GM12873 (cell line): ENCODE results near the gene SLC25A47.

ENCODE experiments used
- CTCF ChIP-seq: IDR thresholded peaks from 2 replicates; pipeline ENCODE4 v1.5.1; 2012; ENCODE audit warnings: low read depth, mild to moderate bottlenecking, moderate library complexity, low read length, control low read depth; ENCODE audit not compliant: insufficient read depth; ENCODE audit errors: missing control alignments

The SLC25A47 gene

DNA sequence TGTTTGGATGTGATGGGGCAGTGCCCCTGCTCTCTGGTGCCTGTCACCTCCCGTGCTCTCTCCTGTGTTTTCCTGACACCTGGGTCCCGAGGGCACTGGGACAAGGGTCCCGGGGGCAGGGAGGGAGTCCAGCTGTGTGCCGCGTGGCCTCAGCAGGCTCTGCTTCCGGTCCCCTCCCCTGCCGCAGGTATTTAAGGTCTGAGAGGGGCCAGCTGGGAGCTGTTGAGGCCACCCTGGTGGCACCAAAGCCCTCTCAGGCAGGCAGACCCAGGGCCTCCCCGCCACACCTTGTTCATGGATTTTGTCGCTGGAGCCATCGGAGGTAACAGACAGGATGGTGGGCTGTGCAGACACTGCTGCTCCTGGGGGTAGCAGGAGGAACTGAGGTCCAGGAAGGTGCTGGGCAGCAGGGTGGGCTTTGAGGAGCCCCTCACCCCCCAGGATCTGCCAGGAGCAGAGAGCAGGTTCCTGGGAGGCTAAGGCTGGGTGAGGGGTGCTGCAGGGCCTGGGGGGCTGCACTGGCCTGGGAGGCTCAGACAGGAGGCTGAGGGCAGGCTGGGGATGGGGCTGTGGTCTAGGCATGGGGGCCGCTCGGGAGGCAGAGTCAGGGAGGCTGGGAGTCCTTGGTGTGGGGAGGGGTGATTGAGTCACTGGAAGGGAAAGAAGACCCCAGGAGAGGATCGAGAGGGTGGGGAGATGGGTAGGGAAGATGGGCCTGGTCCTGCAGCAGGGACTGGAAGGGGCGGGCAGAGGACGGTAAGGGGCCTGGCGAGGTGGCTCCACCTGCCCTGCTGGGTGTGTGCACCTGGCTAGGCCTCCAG lies at the start of gene SLC25A47:
Gene SLC25A47, plus strand, starts transcription at position 219 of the 821 bp plus-strand sequence. Its CDS starts 76 bp downstream, at position 295.
- TF ChIP-seq CTCF, result no peak

GRCh38 chr14:100274250-100274649 lies 48.9 kb upstream of the SLC25A47 start:
- TF ChIP-seq CTCF, result no peak

- TF ChIP-seq CTCF, result no peak
These were observed 47.9 kb upstream of the SLC25A47 start for GRCh38 chr14:100275214-100275613.

DNA sequence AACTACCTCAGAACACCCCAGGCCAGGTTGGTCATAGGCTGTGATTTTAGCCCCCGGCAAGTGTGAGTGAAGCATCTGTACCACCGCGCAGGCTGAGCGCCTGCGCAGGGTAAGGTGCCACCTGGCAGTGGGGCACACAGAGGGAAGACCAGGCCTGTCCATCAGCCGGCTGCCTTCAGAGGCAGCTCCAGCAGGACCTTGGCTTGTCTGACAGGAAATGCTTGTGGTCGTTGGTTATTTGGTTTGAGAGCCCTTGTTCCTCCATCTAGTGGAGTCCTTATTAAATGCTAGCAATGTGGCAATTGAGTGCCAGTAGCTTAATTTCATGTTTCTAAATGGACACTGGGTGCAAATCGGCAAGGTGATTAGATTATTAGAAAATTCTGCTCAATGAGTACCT lies 44.4 kb upstream of the SLC25A47 start:
- TF ChIP-seq CTCF, result peak; percentile 40

- no peak for TF ChIP-seq CTCF
These were observed 44.0 kb upstream of the SLC25A47 start for GRCh38 chr14:100279133-100279532.

DNA sequence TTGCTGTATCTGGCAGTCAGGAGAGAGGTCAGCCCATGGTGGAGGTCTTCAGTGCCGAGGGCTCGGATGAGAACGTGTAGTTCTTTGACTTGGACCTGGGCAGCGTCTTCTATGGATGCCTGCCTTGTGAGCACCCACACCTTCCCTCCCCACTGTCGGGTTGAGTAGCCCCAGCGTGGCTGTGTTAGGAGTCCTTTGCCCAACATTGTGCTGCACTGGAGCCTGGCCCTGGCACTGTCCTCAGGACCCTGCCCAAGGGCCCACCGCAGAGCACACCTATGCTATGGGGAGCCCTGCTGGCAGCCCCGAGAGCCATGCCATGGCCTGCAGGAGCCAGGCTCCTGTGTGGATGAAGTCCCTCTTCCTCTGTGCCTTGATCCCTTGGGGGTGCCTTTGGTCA lies 43.6 kb upstream of the SLC25A47 start:
- no peak for TF ChIP-seq CTCF

- no peak for TF ChIP-seq CTCF
These were observed 41.7 kb upstream of the SLC25A47 start for GRCh38 chr14:100281286-100282082.
